GM11168 (cell line): ENCODE measurements around the gene SEMA4G.
"Not testable (repeated sequence)": the region's sequence is repeated elsewhere in the genome, so short reads cannot be mapped to it uniquely, and the experiment has no call there.

ENCODE experiments used
- in situ Hi-C: fragments of 300-500 bp; cut with MboI; formaldehyde crosslinking; loops from one replicate; pipeline ENCODE4 v1.12.0; 2022; ENCODE audit warnings: low sequenced_read_pairs; ENCODE audit not compliant: unreplicated experiment

The SEMA4G gene

DNA sequence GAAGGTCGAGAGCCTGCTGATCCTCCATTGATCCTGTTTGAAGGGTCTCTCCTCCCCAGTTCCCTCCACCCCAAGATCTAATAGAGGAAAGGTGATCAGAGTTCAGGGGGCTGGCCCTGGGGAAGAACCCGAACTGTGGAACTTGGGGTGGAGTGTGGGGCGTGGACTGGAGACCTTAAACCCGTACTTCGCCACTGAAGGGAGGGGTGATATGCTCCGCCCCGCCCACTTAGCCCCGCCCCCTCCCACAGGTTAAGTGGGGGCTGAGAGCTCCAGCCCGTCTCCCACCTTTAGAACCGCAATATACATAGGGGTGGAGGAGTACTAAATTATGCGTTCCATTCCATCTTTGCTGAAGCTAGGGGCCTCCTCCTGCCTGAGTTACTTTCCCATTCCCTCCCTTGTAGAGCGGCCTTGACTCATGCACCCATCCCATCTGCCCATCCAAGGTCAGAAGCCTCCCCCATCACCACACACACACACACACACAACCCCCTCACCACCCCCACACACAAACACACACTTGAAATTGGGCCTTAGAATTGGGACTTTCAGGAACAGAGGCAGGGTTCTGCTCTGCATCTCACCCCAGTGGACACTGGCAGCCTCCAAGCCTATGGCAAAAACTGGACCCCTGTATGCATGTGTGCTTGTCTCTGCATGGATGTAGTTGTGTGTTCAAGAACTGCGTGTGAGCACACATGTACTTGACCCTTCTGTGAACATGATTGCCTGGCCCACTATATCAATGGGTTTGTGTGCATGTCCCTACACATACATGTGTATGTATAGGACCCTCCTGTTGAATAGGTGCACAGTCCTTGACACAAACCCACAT, 991 bp downstream of the SEMA4G start:
- in situ Hi-C loops, result no loop called here

DNA sequence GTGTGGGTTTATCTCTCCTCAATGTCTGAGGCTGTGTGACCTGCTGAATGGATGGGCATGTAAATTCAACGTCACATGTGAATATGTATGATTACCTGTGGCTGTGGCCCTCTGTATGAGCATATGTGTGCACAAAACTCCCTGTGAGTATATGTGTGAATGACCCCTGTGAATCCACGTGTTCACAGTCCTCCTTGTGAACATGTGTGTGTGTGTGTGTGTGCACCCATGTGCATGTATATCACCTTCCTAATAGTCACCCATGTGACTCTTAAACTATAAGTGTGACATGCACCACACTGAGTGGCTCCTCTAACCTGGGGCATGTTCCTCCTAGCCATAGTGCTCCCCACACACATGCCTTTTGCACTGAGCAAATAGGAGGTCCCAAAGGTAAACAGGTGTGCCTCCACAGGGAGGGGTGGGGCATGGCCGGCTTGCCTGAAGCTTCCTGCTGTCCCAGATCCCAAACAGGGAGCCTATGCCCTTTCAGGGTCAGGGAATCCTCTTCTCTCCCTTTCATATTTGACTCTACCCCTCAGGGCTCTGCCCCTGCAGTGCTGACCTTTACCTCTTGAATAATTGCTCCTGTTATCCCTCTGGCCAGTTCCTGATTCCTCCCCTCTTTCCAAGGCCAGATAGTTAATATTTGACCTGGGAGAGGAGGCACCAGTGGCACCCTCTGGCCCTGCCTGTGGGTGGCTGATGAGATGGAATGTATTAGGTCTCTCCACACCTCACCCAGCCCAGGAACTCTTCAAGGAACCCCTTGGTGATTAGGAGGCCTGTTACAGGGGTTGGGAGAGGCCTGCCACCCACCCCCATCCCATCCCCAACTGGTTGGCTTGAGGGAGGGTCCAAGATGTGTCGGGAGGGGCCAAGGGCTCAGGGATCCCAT, 1.9 kb downstream of the SEMA4G start:
- in situ Hi-C loops, result no loop called here

DNA sequence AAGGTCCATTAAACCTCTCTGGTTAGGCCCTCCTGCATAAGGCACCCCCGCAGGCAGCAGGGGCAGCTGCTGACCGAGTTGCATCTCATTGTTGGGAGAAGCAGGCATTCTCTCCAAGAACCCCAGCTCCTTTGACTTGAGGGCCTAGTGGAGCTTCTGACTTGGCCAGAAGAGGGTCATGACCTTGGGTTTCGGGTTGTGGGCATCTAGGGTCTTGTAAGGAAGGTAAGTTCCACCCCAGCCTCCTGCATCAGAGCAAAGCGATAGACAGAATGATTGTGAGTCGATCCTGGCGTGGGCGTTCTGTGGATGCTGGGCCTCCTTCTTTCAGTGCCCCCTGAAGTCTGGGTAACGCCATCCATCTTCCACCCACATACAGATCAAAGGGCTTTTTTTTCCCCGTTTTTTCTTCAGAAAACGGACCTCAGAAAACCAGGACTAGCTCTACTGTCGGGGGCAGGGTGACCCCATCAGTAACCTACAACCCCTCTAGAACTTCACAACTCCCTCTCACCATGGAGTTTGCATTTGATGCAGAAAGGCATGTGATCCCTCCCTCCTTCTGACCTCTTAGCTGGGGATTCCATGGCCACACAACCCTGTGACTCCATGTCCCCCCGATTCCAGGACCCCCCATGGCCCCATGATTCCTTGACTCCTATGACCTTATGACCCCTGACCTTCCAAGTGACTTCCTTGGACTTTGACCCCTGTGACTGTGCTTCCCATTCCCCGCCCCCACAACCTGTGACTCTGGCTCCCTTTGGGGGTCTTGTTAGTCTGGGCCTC, 3.0 kb downstream of the SEMA4G start:
- in situ Hi-C loops, result no loop called here

DNA sequence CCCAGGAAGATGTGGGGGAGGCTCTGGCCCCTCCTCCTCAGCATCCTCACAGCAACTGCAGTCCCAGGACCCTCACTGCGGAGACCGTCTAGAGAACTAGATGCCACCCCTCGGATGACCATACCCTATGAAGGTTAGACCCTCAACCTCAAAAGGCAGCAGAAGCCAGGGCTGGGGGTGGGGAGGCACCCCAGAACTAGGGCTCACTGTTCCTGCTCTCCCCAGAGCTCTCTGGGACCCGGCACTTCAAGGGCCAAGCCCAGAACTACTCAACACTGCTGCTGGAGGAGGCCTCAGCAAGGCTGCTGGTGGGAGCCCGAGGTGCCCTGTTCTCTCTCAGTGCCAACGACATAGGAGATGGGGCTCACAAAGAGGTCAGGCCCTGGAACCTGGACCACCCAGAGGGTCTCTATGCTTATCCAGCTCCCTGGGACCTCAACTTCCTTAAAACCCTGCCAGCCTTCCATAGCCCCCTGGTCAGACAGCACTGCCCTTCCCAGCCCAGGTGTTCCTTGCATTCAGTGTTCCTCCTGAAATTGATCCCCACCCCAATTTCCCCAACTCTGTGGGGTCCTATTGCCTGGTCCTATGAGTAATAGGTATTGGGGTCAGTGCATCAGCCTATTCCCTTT, 3.7 kb downstream of the SEMA4G start:
- in situ Hi-C loops, result no loop called here

DNA sequence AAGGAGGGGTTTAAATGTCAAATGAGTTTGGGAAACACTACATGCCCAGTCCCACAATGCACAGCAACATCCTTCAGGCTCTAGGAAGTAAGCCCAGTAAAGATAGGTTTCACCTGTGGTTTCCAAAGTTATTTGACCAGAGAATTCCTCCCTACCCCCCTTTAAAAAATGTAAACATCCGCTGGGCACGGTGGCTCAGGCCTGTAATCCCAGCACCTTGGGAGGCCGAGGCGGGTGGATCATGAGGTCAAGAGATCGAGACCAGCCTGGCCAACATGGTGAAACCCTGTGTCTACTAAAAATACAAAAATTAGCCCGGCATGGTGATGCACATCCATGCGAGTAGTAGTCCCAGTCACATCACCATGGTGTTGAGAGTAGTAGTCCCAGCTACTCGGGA, 6.1 kb downstream of the SEMA4G start:
- in situ Hi-C loops, result not testable (repeated sequence)

DNA sequence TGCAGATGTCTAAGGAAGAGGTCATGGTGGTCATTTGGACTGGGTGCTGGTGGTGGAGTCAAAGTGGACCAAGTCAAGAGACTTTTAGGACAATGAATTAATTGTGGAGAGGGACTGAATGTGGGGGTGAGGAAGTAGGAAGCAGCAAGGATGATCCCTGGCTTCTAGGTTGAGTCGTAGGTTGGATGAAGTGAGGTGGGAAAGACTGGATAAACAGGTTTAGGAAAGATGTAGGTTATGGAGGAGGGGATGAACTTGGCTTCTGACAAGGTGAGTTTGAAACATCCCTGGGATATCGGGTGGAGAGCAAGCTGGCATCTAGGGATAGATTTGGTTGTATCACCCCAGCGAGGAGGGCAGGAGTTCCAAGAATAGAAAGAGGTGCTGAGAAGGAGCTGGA, 7.6 kb downstream of the SEMA4G start:
- in situ Hi-C loops, result no loop called here

DNA sequence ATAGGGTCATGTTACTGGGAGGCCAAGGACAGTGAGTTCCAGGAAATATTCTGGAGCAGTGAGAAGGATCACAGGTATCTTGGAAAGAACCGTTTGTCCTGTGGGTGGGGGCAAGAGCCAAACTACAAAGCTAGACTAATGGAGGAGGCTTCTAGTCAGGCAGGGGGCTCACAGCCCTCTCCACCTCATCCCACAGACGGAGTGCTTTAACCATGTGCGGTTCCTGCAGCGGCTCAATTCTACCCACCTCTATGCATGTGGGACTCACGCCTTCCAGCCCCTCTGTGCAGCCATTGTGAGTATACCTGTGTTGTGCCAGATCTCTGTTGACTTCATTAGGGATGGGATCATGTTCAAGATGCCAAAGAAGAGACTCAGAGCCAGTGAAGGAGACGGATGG, 8.1 kb downstream of the SEMA4G start:
- in situ Hi-C loops, result no loop called here

DNA sequence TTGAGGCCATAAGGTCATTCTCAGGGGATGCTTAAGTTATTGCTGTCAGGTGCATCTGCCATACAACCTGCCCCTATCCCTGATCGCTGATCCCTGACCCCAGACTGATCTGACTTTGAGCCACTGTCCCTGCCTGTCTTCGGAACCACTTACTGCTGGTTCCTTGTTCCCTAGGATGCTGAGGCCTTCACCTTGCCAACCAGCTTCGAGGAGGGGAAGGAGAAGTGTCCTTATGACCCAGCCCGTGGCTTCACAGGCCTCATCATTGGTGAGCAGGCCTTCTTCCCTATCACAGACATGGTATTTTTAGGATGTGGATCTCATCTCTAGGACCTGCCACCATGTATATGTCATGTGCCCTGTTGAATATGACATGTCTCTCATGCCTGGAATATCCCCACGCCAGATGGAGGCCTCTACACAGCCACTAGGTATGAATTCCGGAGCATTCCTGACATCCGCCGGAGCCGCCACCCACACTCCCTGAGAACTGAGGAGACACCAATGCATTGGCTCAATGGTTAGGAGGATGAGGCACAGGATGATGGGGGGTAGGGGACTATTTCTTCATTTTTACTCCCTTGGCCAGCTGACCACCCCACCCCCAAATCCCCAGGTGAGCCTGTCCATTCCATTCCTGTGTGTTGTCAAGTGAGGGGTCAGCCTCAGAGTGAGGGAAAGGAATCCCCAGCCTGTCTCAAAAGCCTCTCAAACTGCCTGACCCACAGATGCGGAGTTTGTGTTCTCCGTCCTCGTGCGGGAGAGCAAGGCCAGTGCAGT, 9.0 kb downstream of the SEMA4G start:
- in situ Hi-C loops, result no loop called here

DNA sequence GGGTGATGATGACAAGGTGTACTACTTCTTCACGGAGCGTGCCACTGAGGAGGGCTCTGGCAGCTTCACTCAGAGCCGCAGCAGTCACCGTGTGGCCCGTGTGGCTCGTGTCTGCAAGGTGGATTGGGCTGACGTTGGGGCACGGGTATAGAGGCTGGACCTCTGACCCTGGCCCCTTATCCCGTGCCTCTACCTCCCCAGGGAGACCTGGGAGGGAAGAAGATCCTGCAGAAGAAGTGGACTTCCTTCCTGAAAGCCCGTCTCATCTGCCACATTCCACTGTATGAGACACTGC, 9.5 kb downstream of the SEMA4G start:
- in situ Hi-C loops, result no loop called here

DNA sequence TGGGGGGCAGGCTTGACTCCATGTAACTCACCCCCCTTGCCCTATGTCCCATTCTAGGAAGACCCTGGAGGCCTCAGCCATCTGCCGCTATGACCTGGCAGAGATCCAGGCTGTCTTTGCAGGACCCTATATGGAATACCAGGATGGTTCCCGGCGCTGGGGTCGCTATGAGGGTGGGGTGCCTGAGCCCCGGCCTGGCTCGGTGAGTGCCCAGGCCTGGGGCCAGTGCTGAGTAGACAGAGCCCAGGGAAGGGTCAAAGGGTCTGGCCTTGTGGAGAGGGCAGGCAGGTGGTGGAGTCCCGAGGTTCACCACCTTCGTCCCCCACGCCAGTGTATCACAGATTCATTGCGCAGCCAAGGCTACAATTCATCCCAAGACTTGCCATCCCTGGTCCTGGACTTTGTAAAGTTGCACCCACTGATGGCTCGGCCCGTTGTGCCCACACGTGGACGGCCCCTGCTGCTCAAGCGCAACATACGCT, 10.5 kb downstream of the SEMA4G start:
- in situ Hi-C loops, result no loop called here

DNA sequence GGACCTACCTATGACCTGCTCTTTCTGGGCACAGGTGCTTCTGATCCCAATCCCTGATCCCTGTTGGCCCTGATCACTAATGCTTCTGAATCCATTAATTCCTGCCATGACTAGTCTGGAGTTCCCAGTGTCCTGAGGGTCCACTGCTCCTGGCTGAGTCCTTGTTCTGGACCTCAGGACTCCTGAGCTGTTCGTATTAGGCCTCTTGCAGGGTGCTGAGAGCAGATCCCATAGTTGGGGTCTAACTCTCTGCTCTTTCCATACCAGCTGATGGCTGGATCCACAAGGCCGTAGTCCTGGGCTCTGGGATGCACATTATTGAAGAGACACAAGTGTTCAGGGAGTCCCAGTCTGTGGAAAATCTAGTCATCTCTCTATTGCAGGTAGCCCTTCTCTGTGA, 11.0 kb downstream of the SEMA4G start:
- in situ Hi-C loops, result no loop called here

DNA sequence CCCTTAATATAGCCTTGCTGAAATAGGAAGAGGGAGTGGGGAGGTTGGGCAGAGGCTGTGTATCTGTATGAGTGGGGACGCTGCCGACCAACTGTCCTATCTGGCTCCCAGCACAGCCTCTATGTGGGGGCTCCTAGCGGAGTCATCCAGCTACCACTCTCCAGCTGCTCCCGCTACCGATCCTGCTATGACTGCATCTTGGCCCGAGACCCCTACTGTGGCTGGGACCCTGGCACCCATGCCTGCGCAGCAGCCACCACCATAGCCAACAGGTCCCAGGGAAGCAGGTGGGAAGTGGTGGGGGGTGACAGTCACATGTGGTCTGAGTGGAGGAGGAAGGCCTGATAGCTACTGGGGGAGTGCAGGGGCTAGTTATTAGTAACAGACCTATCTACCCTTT, 11.4 kb downstream of the SEMA4G start:
- in situ Hi-C loops, result no loop called here

DNA sequence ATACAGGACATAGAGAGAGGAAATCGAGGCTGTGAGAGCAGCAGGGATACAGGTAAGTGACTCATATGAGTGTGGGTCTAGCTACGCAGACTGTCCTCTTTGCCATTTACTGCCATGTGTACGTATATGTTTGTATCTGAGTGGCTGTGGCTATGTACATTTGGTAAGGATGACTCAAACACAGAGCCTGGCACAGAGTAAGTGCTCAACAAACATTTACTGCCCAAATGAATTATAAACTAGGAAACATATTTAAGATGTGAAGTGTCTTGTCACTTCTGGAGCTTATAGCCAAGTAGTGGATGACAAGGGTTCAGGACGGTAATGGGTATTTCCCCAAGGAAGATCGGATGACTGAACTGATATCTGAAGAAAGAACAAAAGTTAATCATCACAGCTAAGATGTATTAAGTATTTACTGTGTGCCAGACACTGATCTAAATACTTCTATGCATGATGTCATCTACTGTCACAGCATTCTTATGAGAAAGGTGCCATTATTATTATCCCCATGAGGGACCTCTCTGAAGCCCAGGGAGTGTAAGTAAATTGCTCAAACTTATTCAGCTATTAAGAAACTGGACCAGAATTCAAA, 12.0 kb downstream of the SEMA4G start:
- in situ Hi-C loops, result no loop called here

DNA sequence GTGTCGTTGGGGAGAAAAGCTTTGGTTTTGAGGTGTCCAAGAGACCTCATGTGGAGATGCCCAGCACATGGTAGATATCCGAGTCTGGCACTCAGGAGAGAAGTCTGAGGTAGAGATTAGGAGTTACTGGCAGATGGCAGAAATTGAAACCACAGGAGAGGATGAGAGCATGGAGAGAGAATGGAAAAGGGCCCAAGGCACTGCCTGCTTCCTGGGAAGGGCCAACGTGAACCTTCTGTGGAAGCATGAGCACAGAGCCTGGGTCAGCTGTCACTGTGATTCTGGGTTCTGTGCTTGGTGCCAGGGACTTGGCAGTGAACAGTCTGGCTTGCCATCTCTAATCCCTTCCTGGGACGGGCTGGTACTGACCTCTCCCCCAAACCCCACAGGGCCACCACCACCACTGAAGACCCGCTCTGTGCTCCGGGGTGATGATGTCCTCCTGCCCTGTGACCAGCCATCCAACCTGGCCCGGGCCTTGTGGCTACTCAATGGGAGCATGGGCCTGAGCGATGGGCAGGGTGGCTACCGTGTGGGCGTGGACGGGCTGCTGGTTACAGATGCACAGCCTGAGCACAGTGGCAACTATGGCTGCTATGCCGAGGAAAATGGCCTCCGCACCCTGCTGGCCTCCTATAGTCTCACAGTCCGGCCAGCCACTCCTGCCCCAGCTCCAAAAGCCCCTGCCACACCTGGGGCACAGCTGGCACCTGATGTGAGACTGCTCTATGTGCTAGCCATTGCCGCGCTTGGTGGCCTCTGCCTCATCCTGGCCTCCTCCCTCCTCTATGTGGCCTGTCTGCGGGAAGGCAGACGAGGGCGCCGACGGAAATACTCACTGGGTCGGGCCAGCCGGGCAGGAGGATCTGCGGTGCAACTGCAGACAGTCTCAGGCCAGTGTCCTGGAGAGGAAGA, 13.9 kb downstream of the SEMA4G start:
- in situ Hi-C loops, result no loop called here

DNA sequence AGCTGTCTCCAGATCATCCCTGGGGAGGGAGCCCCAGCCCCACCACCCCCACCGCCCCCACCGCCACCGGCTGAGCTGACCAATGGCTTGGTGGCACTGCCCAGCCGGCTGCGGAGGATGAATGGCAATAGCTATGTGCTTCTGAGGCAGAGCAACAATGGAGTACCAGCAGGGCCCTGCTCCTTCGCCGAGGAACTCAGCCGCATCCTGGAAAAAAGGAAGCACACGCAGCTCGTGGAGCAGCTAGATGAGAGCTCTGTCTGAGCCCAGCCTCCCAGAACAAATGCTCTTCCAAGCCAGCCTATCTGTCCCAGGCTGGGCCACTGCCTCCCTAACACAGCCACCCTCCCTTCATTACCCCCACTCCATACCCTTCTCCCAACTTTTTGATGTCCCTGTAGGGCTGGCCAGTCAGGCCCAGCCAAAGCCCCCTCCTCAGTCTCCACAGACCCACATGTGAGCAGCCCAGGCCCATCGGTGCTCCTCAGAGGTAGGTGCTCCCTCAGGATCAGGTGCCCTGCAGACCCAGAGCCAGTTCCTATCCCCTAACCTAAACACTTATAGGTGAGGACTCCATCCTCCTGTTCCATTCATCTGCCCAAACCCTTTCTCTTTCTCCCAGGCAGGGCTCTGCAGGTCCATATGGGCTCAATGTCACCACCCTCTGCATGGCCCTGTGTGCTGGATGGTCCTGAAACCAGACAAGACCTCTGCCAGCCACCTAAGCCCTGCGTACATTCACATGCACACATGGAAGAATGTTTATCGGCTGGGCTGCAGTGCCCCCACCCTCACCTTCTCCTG, 14.8 kb downstream of the SEMA4G start:
- in situ Hi-C loops, result no loop called here

DNA sequence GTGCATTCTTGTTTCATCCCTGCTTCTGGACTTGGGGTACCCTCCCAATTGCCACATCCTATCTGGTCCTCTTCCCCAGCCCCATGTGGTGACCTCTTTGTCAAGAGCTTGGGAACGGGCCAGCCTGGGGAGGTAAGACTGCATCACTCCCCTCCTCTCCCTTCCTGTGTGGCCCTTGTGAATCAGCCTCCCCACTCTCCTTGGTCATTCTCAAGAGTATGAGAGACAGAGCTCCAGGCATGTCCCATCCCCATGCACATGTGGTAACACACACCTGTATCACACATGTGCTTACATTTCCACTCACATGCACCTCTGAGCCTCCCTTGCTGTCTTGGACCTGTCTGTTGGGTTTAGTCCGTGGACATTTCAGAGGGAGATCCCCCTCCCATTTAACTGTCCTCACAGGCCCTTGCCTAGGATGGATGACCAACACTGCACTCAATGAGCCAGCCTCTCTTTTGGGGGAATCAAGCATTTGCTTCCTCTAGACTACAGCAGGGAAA, 15.4 kb downstream of the SEMA4G start:
- in situ Hi-C loops, result no loop called here

DNA sequence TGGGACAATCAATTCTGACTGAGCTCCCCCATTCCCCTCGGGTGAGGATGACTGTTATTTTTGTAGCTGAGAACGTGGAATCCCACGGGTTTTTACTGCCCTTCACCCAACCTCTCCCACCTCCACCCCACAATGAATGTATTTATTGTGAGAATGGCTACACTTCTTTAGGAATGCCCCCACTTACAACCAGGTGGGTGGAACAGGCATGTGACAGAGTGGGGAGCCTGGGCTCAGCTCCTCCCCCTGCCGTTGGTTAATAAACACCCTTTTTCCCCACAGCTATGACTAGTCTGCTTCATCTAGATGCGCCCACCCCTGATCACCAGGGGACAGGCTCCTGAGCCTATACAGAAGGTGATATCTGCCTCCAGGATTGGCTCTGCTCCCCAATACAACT, 16.0 kb downstream of the SEMA4G start:
- in situ Hi-C loops, result no loop called here
